C4-2B (cell line): ENCODE results near the gene SUMO3.

Source experiments
- ZFX ChIP-seq: fragments of 450-650 bp; IDR thresholded peaks from 2 replicates; pipeline ENCODE4 v1.6.1; 2017
- TF ChIP-seq, protein P1 (sequence below): fragments of 450-650 bp; conservative IDR thresholded peaks from 2 replicates; pipeline ENCODE4 v1.5.1; 2017; ENCODE audit warnings: mild to moderate bottlenecking

DNA sequence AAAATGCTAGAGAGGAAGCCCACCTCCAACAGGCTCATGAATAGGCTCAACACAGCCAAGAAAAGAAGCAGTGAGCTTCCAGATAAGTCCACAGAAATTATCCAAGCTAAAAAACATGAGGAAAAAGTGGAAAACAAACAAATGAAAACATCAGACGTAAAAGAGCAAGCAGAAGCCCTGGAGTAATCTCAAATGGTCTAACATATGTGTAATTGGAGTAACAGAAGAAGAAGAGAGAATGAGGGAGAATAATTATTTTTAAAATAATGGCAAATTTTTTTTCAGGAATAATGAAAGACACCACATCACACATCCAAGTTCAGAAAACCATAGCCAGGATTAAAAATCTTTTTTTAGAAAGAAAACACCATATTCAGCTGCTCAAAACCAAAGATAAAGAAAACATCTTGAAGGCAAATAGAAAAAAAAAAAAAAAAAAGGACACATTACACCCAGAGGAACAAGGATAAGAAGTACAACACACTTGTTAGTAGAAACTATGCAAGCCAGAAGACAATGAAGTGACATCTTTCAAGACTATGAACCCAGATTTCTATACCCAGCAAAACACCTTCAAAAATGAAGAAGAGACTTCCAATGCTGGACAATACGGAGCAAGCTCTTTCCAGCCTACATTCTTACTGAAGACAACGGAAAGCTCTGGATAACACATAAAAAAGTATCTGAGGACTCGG, 10.6 kb upstream of the SUMO3 start:
- TF ChIP-seq, protein P1, sequence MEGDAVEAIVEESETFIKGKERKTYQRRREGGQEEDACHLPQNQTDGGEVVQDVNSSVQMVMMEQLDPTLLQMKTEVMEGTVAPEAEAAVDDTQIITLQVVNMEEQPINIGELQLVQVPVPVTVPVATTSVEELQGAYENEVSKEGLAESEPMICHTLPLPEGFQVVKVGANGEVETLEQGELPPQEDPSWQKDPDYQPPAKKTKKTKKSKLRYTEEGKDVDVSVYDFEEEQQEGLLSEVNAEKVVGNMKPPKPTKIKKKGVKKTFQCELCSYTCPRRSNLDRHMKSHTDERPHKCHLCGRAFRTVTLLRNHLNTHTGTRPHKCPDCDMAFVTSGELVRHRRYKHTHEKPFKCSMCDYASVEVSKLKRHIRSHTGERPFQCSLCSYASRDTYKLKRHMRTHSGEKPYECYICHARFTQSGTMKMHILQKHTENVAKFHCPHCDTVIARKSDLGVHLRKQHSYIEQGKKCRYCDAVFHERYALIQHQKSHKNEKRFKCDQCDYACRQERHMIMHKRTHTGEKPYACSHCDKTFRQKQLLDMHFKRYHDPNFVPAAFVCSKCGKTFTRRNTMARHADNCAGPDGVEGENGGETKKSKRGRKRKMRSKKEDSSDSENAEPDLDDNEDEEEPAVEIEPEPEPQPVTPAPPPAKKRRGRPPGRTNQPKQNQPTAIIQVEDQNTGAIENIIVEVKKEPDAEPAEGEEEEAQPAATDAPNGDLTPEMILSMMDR = no peak
- no peak for TF ChIP-seq ZFX
